NCI-H1417 treated with DMSO at 0.1 percent for 48 hours (cell line): ENCODE results near the gene SLC1A6.
"Not testable (repeated sequence)": the region's sequence is repeated elsewhere in the genome, so short reads cannot be mapped to it uniquely, and the experiment has no call there.

Source experiments
- DNase-seq: peaks from one replicate; lab custom pipeline; 2025; lab: John Stamatoyannopoulos, UW

SLC1A6 gene

GRCh38 chr19:14979476-14980255 lies at the start of gene SLC1A6:
SLC1A6 (minus strand) TSS chr19:14979864; CDS start chr19:14972910, 6,954 bp downstream.
- DNase-seq, result no peak

- no peak for DNase-seq
Measured at GRCh38 chr19:15028490-15028889, 48.8 kb upstream of the SLC1A6 start.

- DNase-seq, result no peak
Measured at GRCh38 chr19:15025217-15025616, 45.6 kb upstream of the SLC1A6 start.

GRCh38 chr19:15022752-15023151 lies 43.1 kb upstream of the SLC1A6 start:
- DNase-seq, result no peak

GRCh38 chr19:15021286-15022007 lies 41.8 kb upstream of the SLC1A6 start:
- no peak for DNase-seq

- DNase-seq, result not testable (repeated sequence)
Measured at GRCh38 chr19:15018836-15019235, 39.2 kb upstream of the SLC1A6 start.

- no peak for DNase-seq
Measured at GRCh38 chr19:15015946-15016542, 36.4 kb upstream of the SLC1A6 start.

GRCh38 chr19:15014579-15014978 lies 34.9 kb upstream of the SLC1A6 start:
- DNase-seq, result no peak

- no peak for DNase-seq
Measured at GRCh38 chr19:15010501-15011300, 31.0 kb upstream of the SLC1A6 start.

- no peak for DNase-seq
Measured at GRCh38 chr19:15008308-15008707, 28.6 kb upstream of the SLC1A6 start.

GRCh38 chr19:14997981-14998380 lies 18.3 kb upstream of the SLC1A6 start:
- no peak for DNase-seq

- DNase-seq, result no peak
Measured at GRCh38 chr19:14992780-14993179, 13.1 kb upstream of the SLC1A6 start.

- no peak for DNase-seq
Measured at GRCh38 chr19:14985133-14985532, 5.5 kb upstream of the SLC1A6 start.

GRCh38 chr19:14978161-14978776 lies 1.4 kb downstream of the SLC1A6 start:
- no peak for DNase-seq

- no peak for DNase-seq
Measured at GRCh38 chr19:14977128-14977527, 2.5 kb downstream of the SLC1A6 start.

- no peak for DNase-seq
Measured at GRCh38 chr19:14974488-14974887, 5.2 kb downstream of the SLC1A6 start.

GRCh38 chr19:14972676-14973075 lies 7.0 kb downstream of the SLC1A6 start:
- DNase-seq, result no peak

GRCh38 chr19:14971474-14971873 lies 8.2 kb downstream of the SLC1A6 start:
- DNase-seq, result no peak

- no peak for DNase-seq
Measured at GRCh38 chr19:14968247-14968646, 11.4 kb downstream of the SLC1A6 start.

- DNase-seq, result no peak
Measured at GRCh38 chr19:14961956-14962685, 17.5 kb downstream of the SLC1A6 start.

GRCh38 chr19:14959263-14959662 lies 20.4 kb downstream of the SLC1A6 start:
- no peak for DNase-seq
